Testis (tissue), 3 donors: ENCODE measurements around the gene GRK4. TPM values are rescaled to one million over a fixed set of nuclear protein-coding genes. Genes with fewer than 3 reads are reported as not detected.

Experiments
- DNase-seq: peaks from one replicate; pipeline ENCODE4 v3.0.0-alpha.2; 2019
- H3K27ac ChIP-seq, 2 donors: fragments of 200-600 bp; sonication (generic); one replicate each; pipeline ENCODE4 v1.5.1; 2019
- H3K27me3 ChIP-seq: fragments of 200-600 bp; sonication (generic); one replicate; pipeline ENCODE4 v1.5.1; 2019
- H3K36me3 ChIP-seq: fragments of 200-600 bp; sonication (generic); one replicate; pipeline ENCODE4 v1.5.1; 2017; ENCODE audit warnings: low read depth; ENCODE audit errors: missing control alignments
- H3K4me1 ChIP-seq: fragments of 200-600 bp; sonication (generic); one replicate; pipeline ENCODE4 v1.5.1; 2019
- H3K4me3 ChIP-seq, 2 donors: fragments of 200-600 bp; sonication (generic); one replicate each; pipeline ENCODE4 v1.5.1; 2017 to 2019
- H3K9me3 ChIP-seq: fragments of 200-600 bp; sonication (generic); one replicate; pipeline ENCODE4 v1.5.1; 2017
- POLR2A ChIP-seq: fragments of 450-650 bp; IDR thresholded peaks from one replicate; pipeline ENCODE4 v1.6.1; 2017; ENCODE audit warnings: antibody characterized with exemption, mild to moderate bottlenecking, moderate library complexity
- WGBS, 2 donors: methylation state at CpG; one replicate each; pipeline ENCODE4 v1.1.5; 2018; 5-methylcytosine and 5-hydroxymethylcytosine counted together
- intact Hi-C: fragments of 100-400 bp; cut with DNase I; formaldehyde crosslinking; loops from one replicate; pipeline ENCODE4 v1.15.1; 2023; ENCODE audit warnings: low total_unique reads
- polyA plus RNA-seq: library from polyadenylated mRNA; stranded (reverse); fragments of 350-450 nt; fragmentation: Illumina TruSeq; extraction: RNeasy Lipid Tissue Mini Kit (QIAGEN cat#74804); gene quantifications from one replicate; pipeline ENCODE4 v1.2.3, GENCODE V29; 2014; ENCODE audit warnings: low read depth, low replicate concordance; ENCODE audit not compliant: insufficient read depth
- total RNA-seq, 2 donors: library from RNA; depleted of rRNA; stranded (reverse); fragments of >200 nt; gene quantifications; one replicate each; pipeline ENCODE4 v1.2.3, GENCODE V29; 2016
- TF ChIP-seq, protein P1 (sequence below), 3 experiments: fragments of 450-650 bp in 2 of 3; fragments of 200-600 bp in 1 of 3; sonication (generic) in 1 of 3; IDR thresholded peaks; one replicate each; pipeline ENCODE4 v1.5.1; 2016 to 2019; ENCODE audit warnings: antibody characterized with exemption in 3 of 3, mild to moderate bottlenecking in 2 of 3, moderate library complexity in 1 of 3

GRK4 gene
- total and polyA plus RNA-seq, 3 donors from 2014 or later, result 33.8 to 106 (median 73.0) TPM

- Histone ChIP-seq H3K4me1 (no peaks in the 10 kb centered on the region), H3K27me3 (no peaks in the 10 kb centered on the region), H3K36me3 (no peaks in the 10 kb centered on the region), H3K4me3 (no peak overlapping the region), H3K27ac (no peak overlapping the region), H3K9me3 (no peaks in the 10 kb centered on the region)
- intact Hi-C loops, result no loop called here
- DNase-seq, result no peak
- 96% methylated on average over 2 of the region's 2 CpGs for WGBS, 2 donors
- TF ChIP-seq, protein P1, sequence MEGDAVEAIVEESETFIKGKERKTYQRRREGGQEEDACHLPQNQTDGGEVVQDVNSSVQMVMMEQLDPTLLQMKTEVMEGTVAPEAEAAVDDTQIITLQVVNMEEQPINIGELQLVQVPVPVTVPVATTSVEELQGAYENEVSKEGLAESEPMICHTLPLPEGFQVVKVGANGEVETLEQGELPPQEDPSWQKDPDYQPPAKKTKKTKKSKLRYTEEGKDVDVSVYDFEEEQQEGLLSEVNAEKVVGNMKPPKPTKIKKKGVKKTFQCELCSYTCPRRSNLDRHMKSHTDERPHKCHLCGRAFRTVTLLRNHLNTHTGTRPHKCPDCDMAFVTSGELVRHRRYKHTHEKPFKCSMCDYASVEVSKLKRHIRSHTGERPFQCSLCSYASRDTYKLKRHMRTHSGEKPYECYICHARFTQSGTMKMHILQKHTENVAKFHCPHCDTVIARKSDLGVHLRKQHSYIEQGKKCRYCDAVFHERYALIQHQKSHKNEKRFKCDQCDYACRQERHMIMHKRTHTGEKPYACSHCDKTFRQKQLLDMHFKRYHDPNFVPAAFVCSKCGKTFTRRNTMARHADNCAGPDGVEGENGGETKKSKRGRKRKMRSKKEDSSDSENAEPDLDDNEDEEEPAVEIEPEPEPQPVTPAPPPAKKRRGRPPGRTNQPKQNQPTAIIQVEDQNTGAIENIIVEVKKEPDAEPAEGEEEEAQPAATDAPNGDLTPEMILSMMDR (IDR thresholded peaks at IDR 0.05), result no peak
- TF ChIP-seq POLR2A, result no peak
These were observed 90.9 kb downstream of the GRK4 start for GRCh38 chr4:3054169-3054759.

DNA sequence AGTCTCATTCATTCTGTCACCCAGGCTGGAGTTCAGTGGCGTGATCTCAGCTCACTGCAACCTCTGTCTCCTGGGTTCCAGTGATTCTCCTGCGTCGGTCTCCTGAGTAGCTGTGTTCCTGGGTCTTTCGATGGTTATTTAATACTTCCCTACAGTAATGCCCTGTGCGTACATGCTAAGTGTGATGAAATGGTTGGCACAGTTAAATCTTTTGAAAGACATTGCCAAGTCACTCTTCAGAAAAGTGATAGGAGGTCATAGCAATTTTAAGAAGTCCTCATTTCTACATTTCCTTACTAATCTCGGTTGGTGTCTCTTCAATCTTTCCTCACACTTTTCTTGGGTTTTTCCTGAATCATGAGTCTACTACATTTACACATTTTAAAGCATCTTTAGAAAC lies 96.6 kb downstream of the GRK4 start:
- WGBS, 2 donors, result 92 to 95% methylated on average over 6 of the region's 6 CpGs
- Histone ChIP-seq H3K9me3 (no peaks in the 10 kb centered on the region), H3K4me3 (no peak overlapping the region), H3K4me1 (no peaks in the 10 kb centered on the region), H3K27ac (no peak overlapping the region), H3K27me3 (no peaks in the 10 kb centered on the region), H3K36me3 (no peaks in the 10 kb centered on the region)
- TF ChIP-seq POLR2A, result no peak
- TF ChIP-seq, protein P1 (IDR thresholded peaks at IDR 0.05), result no peak
- no peak for DNase-seq
- intact Hi-C loops, result no loop called here

DNA sequence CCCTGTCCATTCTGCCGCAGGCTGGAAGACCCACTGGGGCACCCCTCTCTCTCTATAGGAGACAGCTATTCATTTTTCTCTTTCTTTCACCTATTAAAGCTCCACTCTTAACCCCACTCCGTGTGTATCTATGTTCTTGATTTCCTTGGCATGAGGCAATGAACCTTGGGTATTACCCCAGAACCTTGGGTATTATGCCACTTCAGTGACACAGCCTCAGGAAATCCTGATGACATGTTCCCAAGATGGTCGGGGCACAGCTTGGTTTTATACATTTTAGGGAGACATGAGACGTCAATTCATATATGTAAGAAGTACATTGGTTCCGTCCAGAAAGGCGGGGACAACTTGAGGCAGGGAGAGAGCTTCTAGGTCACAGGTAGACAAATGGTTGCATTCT lies 97.6 kb downstream of the GRK4 start:
- intact Hi-C loops, result no loop called here
- Histone ChIP-seq H3K27me3 (no peaks in the 10 kb centered on the region), H3K9me3 (no peaks in the 10 kb centered on the region), H3K4me1 (no peaks in the 10 kb centered on the region), H3K27ac (no peak overlapping the region), H3K4me3 (no peak overlapping the region), H3K36me3 (no peaks in the 10 kb centered on the region)
- no peak for DNase-seq
- 91 to 92% methylated on average over 6 of the region's 6 CpGs for WGBS, 2 donors
- TF ChIP-seq, protein P1 (IDR thresholded peaks at IDR 0.05), result no peak
- TF ChIP-seq POLR2A, result no peak

- no peak for DNase-seq
These were observed 99.1 kb downstream of the GRK4 start for GRCh38 chr4:3062471-3062870.

More at GRCh38 chr4:3062471-3062870, 99.1 kb downstream of the GRK4 start:
- H3K4me3 ChIP-seq, result no peak overlapping the region
- no peak overlapping the region for H3K27ac ChIP-seq
- 88 to 95% methylated on average over 12 of the region's 12 CpGs for WGBS, 2 donors
- H3K36me3 ChIP-seq, result no peaks in the 10 kb centered on the region
- no peaks in the 10 kb centered on the region for H3K4me1 ChIP-seq
- TF ChIP-seq, protein P1 (IDR thresholded peaks at IDR 0.05), result no peak
- no peak for TF ChIP-seq POLR2A
- H3K27me3 ChIP-seq, result no peaks in the 10 kb centered on the region
- H3K9me3 ChIP-seq, result no peaks in the 10 kb centered on the region
- intact Hi-C loops, result no loop called here
